Kidney glomerular epithelial cell (primary cell): ENCODE results near the gene UQCC5.

Source experiments
- DNase-seq: peaks from one replicate; lab custom pipeline; 2025; lab: John Stamatoyannopoulos, UW

The UQCC5 gene

GRCh38 chr3:52570076-52570475 lies 33.7 kb downstream of the UQCC5 start:
- DNase-seq = no peak

GRCh38 chr3:52572221-52572620 lies 35.8 kb downstream of the UQCC5 start:
- no peak for DNase-seq

GRCh38 chr3:52574056-52574965 lies 37.9 kb downstream of the UQCC5 start:
- DNase-seq = no peak
